CD14-positive monocyte (primary cell): ENCODE data around the gene GTF2H3. TPM values are rescaled to one million over a fixed set of nuclear protein-coding genes. Genes with fewer than 3 reads are reported as not detected.

Experiments used
- DNase-seq, 3 donors: peaks; one replicate each; pipeline ENCODE4 v3.0.0-alpha.2; 2011 to 2022
- H2AFZ ChIP-seq: 2 replicates; pipeline ENCODE4 v1.6.0; 2012; ENCODE audit warnings: mild to moderate bottlenecking, low read depth, low read length, inconsistent platforms; ENCODE audit not compliant: insufficient read depth, poor library complexity, severe bottlenecking
- H3K27ac ChIP-seq, 2 donors: 1 replicate in 1 of 2; 2 replicates in 1 of 2; pipeline ENCODE4 v1.5.1; 2012 to 2013; ENCODE audit warnings: low read length in 2 of 2, control low read depth in 1 of 2, inconsistent platforms in 1 of 2, low read depth in 1 of 2, mild to moderate bottlenecking in 1 of 2
- H3K27me3 ChIP-seq, 2 donors: one replicate each; pipeline versions ENCODE4 v1.6.0 to v1.6.1; 2011 to 2013; ENCODE audit warnings: low read length in 2 of 2; ENCODE audit not compliant: control insufficient read depth in 2 of 2, insufficient read depth in 2 of 2
- H3K36me3 ChIP-seq, 2 donors: replicated peaks in 1 of 2; 1 replicate in 1 of 2; 2 replicates in 1 of 2; pipeline versions ENCODE4 v1.5.1 to v1.6.1; 2012 to 2013; ENCODE audit warnings: low read length in 2 of 2, control low read depth in 1 of 2, inconsistent platforms in 1 of 2, mild to moderate bottlenecking in 1 of 2; ENCODE audit not compliant: insufficient read depth in 2 of 2, control insufficient read depth in 1 of 2
- H3K4me1 ChIP-seq, 2 donors: 1 replicate in 1 of 2; 2 replicates in 1 of 2; pipeline versions ENCODE4 v1.5.1 to v1.6.1; 2012 to 2013; ENCODE audit warnings: low read length in 2 of 2, control low read depth in 1 of 2, inconsistent platforms in 1 of 2, mild to moderate bottlenecking in 1 of 2, moderate library complexity in 1 of 2; ENCODE audit not compliant: insufficient read depth in 2 of 2, control insufficient read depth in 1 of 2
- H3K4me2 ChIP-seq: replicated peaks from 2 replicates; pipeline ENCODE3; 2012; ENCODE audit warnings: low read length, moderate library complexity, mild to moderate bottlenecking; ENCODE audit not compliant: poor library complexity, severe bottlenecking; ENCODE audit errors: extremely low read depth
- H3K4me3 ChIP-seq, 3 experiments: fragments of 200-600 bp in 1 of 3; sonication (generic) in 1 of 3; replicated peaks in 1 of 3; 1 replicate in 2 of 3; 2 replicates in 1 of 3; pipeline ENCODE4 v1.5.1; 2011 to 2013; ENCODE audit warnings: low read length in 3 of 3, mild to moderate bottlenecking in 3 of 3, control low read depth in 2 of 3, low read depth in 2 of 3, inconsistent platforms in 1 of 3, moderate library complexity in 1 of 3
- H3K79me2 ChIP-seq: 2 replicates; pipeline ENCODE4 v1.6.0; 2012; ENCODE audit warnings: mild to moderate bottlenecking, control low read depth, inconsistent platforms, low read length, moderate library complexity; ENCODE audit not compliant: insufficient read depth
- H3K9ac ChIP-seq: 2 replicates; pipeline ENCODE4 v1.6.0; 2017; ENCODE audit warnings: low read length, mild to moderate bottlenecking; ENCODE audit not compliant: insufficient read depth, poor library complexity, severe bottlenecking
- H3K9me3 ChIP-seq, 2 donors: replicated peaks in 1 of 2; 1 replicate in 1 of 2; 2 replicates in 1 of 2; pipeline versions ENCODE4 v1.5.1 to v1.6.1; 2012 to 2013; ENCODE audit warnings: low read length in 2 of 2, control low read depth in 1 of 2; ENCODE audit not compliant: control insufficient read depth in 1 of 2, insufficient read depth in 1 of 2
- H4K20me1 ChIP-seq: 2 replicates; pipeline ENCODE4 v1.6.0; 2012; ENCODE audit warnings: mild to moderate bottlenecking, low read length, control low read depth, moderate library complexity; ENCODE audit not compliant: insufficient read depth
- H3K27ac Mint-ChIP-seq, 7 donors: one replicate each; pipeline ENCODE4 v1.8.0; 2020; ENCODE audit warnings: mild to moderate bottlenecking in 7 of 7, mixed read lengths in 7 of 7, moderate library complexity in 6 of 7, inconsistent platforms in 2 of 7
- H3K27me3 Mint-ChIP-seq, 3 donors: one replicate each; pipeline ENCODE4 v1.8.0; 2021 to 2022; ENCODE audit warnings: low read depth in 3 of 3, mild to moderate bottlenecking in 3 of 3, mixed read lengths in 3 of 3, moderate library complexity in 3 of 3, inconsistent platforms in 1 of 3
- H3K36me3 Mint-ChIP-seq, 2 donors: one replicate each; pipeline ENCODE4 v1.8.0; 2020; ENCODE audit warnings: mixed read lengths in 2 of 2, inconsistent platforms in 1 of 2, mild to moderate bottlenecking in 1 of 2
- H3K4me1 Mint-ChIP-seq: one replicate; pipeline ENCODE4 v1.8.0; 2020; ENCODE audit warnings: mild to moderate bottlenecking, mixed read lengths
- H3K4me3 Mint-ChIP-seq, 2 donors: one replicate each; pipeline ENCODE4 v1.8.0; 2020; ENCODE audit warnings: mild to moderate bottlenecking in 2 of 2, mixed read lengths in 2 of 2, moderate library complexity in 1 of 2
- H3K9me3 Mint-ChIP-seq, 7 donors: one replicate each; pipeline ENCODE4 v1.8.0; 2020 to 2022; ENCODE audit warnings: mixed read lengths in 7 of 7, mild to moderate bottlenecking in 6 of 7, moderate library complexity in 6 of 7, inconsistent platforms in 2 of 7
- WGBS: methylation state at CpG from one replicate; pipeline ENCODE4 v1.1.5; 2013; ENCODE audit warnings: missing lambda C conversion rate; ENCODE audit not compliant: insufficient coverage; 5-methylcytosine and 5-hydroxymethylcytosine counted together
- intact Hi-C, 2 donors: fragments of 100-400 bp; cut with micrococcal nuclease; formaldehyde crosslinking; loops; one replicate each; pipeline versions ENCODE4 v1.15.0 to v1.15.1; 2023
- polyA plus RNA-seq, 3 donors: library from polyadenylated mRNA; depleted of rRNA in 1 of 3; unstranded in 2 of 3; stranded (reverse) in 1 of 3; fragments of 300-500 nt in 2 of 3; fragments of >200 nt in 1 of 3; fragmentation: Illumina TruSeq in 2 of 3; gene quantifications; 1 replicate in 2 of 3; 2 replicates in 1 of 3; pipeline ENCODE4 v1.2.3, GENCODE V29; 2012 to 2021
- TF ChIP-seq, protein P1 (sequence below): fragments of 200-600 bp; IDR thresholded peaks from one replicate; pipeline ENCODE4 v1.8.0; 2022; ENCODE audit warnings: antibody characterized with exemption, mild to moderate bottlenecking

The GTF2H3 gene
- polyA plus RNA-seq, 3 donors: 8.2 to 21.7 (median 12.3) TPM

DNA sequence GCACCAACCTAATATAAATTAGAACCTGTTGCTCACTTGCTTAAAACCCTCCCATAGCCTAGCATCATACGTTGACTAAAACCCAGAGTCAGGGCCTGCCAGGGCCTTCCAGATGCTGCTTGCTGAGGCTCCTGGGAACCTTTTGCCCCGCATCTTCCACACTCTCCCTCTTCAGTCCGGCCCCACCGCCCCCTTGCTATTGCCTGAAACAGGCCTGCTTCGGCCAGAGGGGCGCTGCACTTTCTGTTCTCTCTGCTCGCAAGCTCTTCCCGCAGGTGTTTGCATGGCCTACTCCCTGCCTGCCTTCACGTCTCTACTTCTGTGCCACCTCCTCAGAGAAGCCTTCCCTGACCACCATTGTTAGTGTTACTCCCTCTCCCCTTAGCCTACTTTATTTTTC lies 23.6 kb downstream of the GTF2H3 start:
- H3K79me2 ChIP-seq: no peaks in the 10 kb centered on the region
- no peak overlapping the region for H3K27ac Mint-ChIP-seq

DNA sequence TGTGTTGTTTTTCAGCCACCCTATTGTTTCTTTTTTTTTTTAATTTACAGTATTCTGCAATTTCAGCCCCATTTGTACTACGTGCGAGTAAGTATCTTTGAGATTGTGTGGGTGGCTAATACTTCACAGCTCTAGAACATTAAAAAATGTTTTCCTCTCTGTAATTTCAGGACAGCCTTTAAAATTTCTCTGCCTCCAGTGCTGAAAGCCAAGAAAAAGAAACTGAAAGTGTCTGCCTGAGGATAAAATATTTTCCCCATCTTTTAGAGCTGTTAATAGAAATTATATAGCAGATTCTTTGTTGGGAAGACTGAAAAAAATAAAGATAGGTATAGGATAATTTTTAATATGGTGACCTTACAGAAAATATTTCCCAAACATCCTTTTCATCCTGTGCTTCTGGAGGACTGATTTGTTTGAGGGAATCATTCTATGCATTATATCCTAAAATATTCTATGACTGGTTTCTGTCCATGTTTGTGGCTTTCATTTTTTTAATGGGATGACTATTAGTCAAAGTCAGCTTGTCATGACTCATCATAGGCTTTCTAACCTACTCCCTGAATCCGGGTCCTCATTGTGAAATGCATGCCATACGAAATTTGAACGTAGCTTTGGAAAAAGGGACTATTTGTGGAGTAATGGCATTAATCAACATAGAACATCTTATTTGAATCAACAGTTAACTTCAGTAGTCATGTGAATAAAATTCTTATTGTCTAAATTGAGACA lies 26.5 kb downstream of the GTF2H3 start:
- intact Hi-C loops: no loop called here
- Mint-ChIP-seq H3K36me3 (peaks cover 40 to 52% of the 10 kb centered on the region in 2 donors), H3K27ac (peak overlapping the region in 3 of 7 donors; percentile 33 to 76 (median 43)), H3K9me3 (peaks cover 0 to 5% (median 0%) of the 10 kb centered on the region in 7 donors), H3K4me1 (no peaks in the 10 kb centered on the region), H3K4me3 (no peak overlapping the region), H3K27me3 (peaks cover 0 to 1% (median 0%) of the 10 kb centered on the region in 3 donors)
- peak in 1 of 3 donors; percentile 5 for DNase-seq
- no peaks in the 10 kb centered on the region for H3K9me3 ChIP-seq
- TF ChIP-seq, protein P1, sequence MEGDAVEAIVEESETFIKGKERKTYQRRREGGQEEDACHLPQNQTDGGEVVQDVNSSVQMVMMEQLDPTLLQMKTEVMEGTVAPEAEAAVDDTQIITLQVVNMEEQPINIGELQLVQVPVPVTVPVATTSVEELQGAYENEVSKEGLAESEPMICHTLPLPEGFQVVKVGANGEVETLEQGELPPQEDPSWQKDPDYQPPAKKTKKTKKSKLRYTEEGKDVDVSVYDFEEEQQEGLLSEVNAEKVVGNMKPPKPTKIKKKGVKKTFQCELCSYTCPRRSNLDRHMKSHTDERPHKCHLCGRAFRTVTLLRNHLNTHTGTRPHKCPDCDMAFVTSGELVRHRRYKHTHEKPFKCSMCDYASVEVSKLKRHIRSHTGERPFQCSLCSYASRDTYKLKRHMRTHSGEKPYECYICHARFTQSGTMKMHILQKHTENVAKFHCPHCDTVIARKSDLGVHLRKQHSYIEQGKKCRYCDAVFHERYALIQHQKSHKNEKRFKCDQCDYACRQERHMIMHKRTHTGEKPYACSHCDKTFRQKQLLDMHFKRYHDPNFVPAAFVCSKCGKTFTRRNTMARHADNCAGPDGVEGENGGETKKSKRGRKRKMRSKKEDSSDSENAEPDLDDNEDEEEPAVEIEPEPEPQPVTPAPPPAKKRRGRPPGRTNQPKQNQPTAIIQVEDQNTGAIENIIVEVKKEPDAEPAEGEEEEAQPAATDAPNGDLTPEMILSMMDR: no peak
- no peaks in the 10 kb centered on the region for H3K27me3 ChIP-seq
- H3K4me1 ChIP-seq: no peaks in the 10 kb centered on the region
- H2AFZ ChIP-seq: no peak overlapping the region
- H3K9ac ChIP-seq: no peak overlapping the region
- H3K79me2 ChIP-seq: no peaks in the 10 kb centered on the region
- no CpG with 5 or more reads among the region's 5 CpGs for WGBS
- no peak overlapping the region for H3K4me3 ChIP-seq
- H3K27ac ChIP-seq: no peak overlapping the region
- H3K4me2 ChIP-seq: no peak overlapping the region
- H3K36me3 ChIP-seq: peaks cover 17 to 50% of the 10 kb centered on the region in 2 donors
- no peaks in the 10 kb centered on the region for H4K20me1 ChIP-seq

More for the DNA sequence above, 23.6 kb downstream of the GTF2H3 start:
- Histone ChIP-seq H3K9ac (no peak overlapping the region), H3K4me3 (no peak overlapping the region), H3K4me1 (no peaks in the 10 kb centered on the region), H3K4me2 (no peak overlapping the region), H4K20me1 (no peaks in the 10 kb centered on the region), H3K36me3 (peaks cover 24 to 75% of the 10 kb centered on the region in 2 donors), H3K9me3 (no peaks in the 10 kb centered on the region), H3K27me3 (no peaks in the 10 kb centered on the region), H2AFZ (no peak overlapping the region), H3K27ac (no peak overlapping the region)
- Mint-ChIP-seq H3K27me3 (no peaks in the 10 kb centered on the region), H3K4me1 (no peaks in the 10 kb centered on the region), H3K36me3 (peaks cover 46 to 56% of the 10 kb centered on the region in 2 donors), H3K4me3 (no peak overlapping the region), H3K9me3 (no peaks in the 10 kb centered on the region)
- intact Hi-C loops: no loop called here
- TF ChIP-seq, protein P1: no peak
- 98% methylated on average over 9 of the region's 9 CpGs for WGBS
- no peak for DNase-seq
